ENCODE results near the gene ACACA.
"Not testable (repeated sequence)": the region's sequence is repeated elsewhere in the genome, so short reads cannot be mapped to it uniquely, and the experiment has no call there.

Gene ACACA

GRCh38 chr17:37417852-37418251 is 11.2 kb upstream of the ACACA start:
- ChIA-PET POLR2A (no interaction called here), CTCF (interaction anchor here (0.6 to 1.5 kb wide), 2 partner anchors 19 to 26 kb away, joined by 3 read pairs; no protein-coding TSS in a partner anchor)
- Histone ChIP-seq H3K4me3 (ENCODE audit: control insufficient read depth in 1 of 7, extremely low read depth in 1 of 7, insufficient read depth in 4 of 7, low read depth in 2 of 7, low read length in 6 of 7) (no peak overlapping the region), H3K4me1 (ENCODE audit: control extremely low read depth in 1 of 4, control insufficient read depth in 4 of 4, insufficient read depth in 4 of 4, low read length in 3 of 4) (no peaks in the 10 kb centered on the region), H3K27me3 (replicated peaks in 2 of 5; ENCODE audit: control insufficient read depth in 4 of 5, insufficient read depth in 5 of 5, low read length in 4 of 5) (no peaks in the 10 kb centered on the region), H3K36me3 (ENCODE audit: control insufficient read depth in 4 of 4, insufficient read depth in 4 of 4, low read length in 3 of 4) (peaks cover 19 to 33% (median 23%) of the 10 kb centered on the region in 4 experiments), H3K27ac (ENCODE audit: insufficient read depth in 1 of 2, low read depth in 1 of 2, low read length in 2 of 2, poor library complexity in 1 of 2, severe bottlenecking in 2 of 2) (no peak overlapping the region), H3K9me3 (ENCODE audit: control extremely low read depth in 1 of 5, control insufficient read depth in 4 of 5, insufficient read depth in 2 of 5, low read depth in 1 of 5, low read length in 4 of 5) (no peaks in the 10 kb centered on the region)
- DNase-seq, result no peak
- no CpG with 5 or more reads among the region's 2 CpGs for WGBS (ENCODE audit: insufficient coverage)

GRCh38 chr17:37413875-37414519 is 7.4 kb upstream of the ACACA start:
- POLR2A ChIA-PET, result no interaction called here

GRCh38 chr17:37410357-37410756 is 3.7 kb upstream of the ACACA start:
- Histone ChIP-seq H3K27ac (ENCODE audit: insufficient read depth in 1 of 2, low read depth in 1 of 2, low read length in 2 of 2, poor library complexity in 1 of 2, severe bottlenecking in 2 of 2) (no peak overlapping the region), H3K36me3 (ENCODE audit: control insufficient read depth in 4 of 4, insufficient read depth in 4 of 4, low read length in 3 of 4) (peaks cover 14 to 39% (median 21%) of the 10 kb centered on the region in 4 experiments), H3K4me3 (ENCODE audit: control insufficient read depth in 1 of 7, extremely low read depth in 1 of 7, insufficient read depth in 4 of 7, low read depth in 2 of 7, low read length in 6 of 7) (no peak overlapping the region), H3K9me3 (ENCODE audit: control extremely low read depth in 1 of 5, control insufficient read depth in 4 of 5, insufficient read depth in 2 of 5, low read depth in 1 of 5, low read length in 4 of 5) (no peaks in the 10 kb centered on the region), H3K4me1 (ENCODE audit: control extremely low read depth in 1 of 4, control insufficient read depth in 4 of 4, insufficient read depth in 4 of 4, low read length in 3 of 4) (peaks cover 5 to 23% (median 10%) of the 10 kb centered on the region in 4 experiments), H3K27me3 (replicated peaks in 2 of 5; ENCODE audit: control insufficient read depth in 4 of 5, insufficient read depth in 5 of 5, low read length in 4 of 5) (no peaks in the 10 kb centered on the region)
- no peak for DNase-seq
- POLR2A ChIA-PET, result no interaction called here
- WGBS (ENCODE audit: insufficient coverage), result 96% methylated on average over 2 of the region's 3 CpGs
- CTCF ChIA-PET, result no interaction called here

More at GRCh38 chr17:37413875-37414519, 7.4 kb upstream of the ACACA start:
- Histone ChIP-seq H3K27ac (ENCODE audit: insufficient read depth in 1 of 2, low read depth in 1 of 2, low read length in 2 of 2, poor library complexity in 1 of 2, severe bottlenecking in 2 of 2) (no peak overlapping the region), H3K9me3 (ENCODE audit: control extremely low read depth in 1 of 5, control insufficient read depth in 4 of 5, insufficient read depth in 2 of 5, low read depth in 1 of 5, low read length in 4 of 5) (no peaks in the 10 kb centered on the region), H3K27me3 (replicated peaks in 2 of 5; ENCODE audit: control insufficient read depth in 4 of 5, insufficient read depth in 5 of 5, low read length in 4 of 5) (no peaks in the 10 kb centered on the region), H3K4me1 (ENCODE audit: control extremely low read depth in 1 of 4, control insufficient read depth in 4 of 4, insufficient read depth in 4 of 4, low read length in 3 of 4) (no peaks in the 10 kb centered on the region), H3K4me3 (ENCODE audit: control insufficient read depth in 1 of 7, extremely low read depth in 1 of 7, insufficient read depth in 4 of 7, low read depth in 2 of 7, low read length in 6 of 7) (no peak overlapping the region), H3K36me3 (ENCODE audit: control insufficient read depth in 4 of 4, insufficient read depth in 4 of 4, low read length in 3 of 4) (peaks cover 17 to 48% (median 26%) of the 10 kb centered on the region in 4 experiments)
- DNase-seq, result peak in 2 of 3 donors; percentile 22 to 26
- CTCF ChIA-PET, result interaction anchor here (1.3 kb wide), 1 partner anchor 16 kb away, joined by 3 read pairs; no protein-coding TSS in a partner anchor
- WGBS (ENCODE audit: insufficient coverage), result 100% methylated on average over 4 of the region's 7 CpGs

- CTCF ChIA-PET, result interaction anchor here (2.0 kb wide), 1 partner anchor 19 kb away, joined by 5 read pairs; no protein-coding TSS in a partner anchor
- H3K27ac ChIP-seq (ENCODE audit: insufficient read depth in 1 of 2, low read depth in 1 of 2, low read length in 2 of 2, poor library complexity in 1 of 2, severe bottlenecking in 2 of 2); DNase-seq; POLR2A ChIA-PET; H3K9me3 ChIP-seq (ENCODE audit: control extremely low read depth in 1 of 5, control insufficient read depth in 4 of 5, insufficient read depth in 2 of 5, low read depth in 1 of 5, low read length in 4 of 5); H3K27me3 ChIP-seq (replicated peaks in 2 of 5; ENCODE audit: control insufficient read depth in 4 of 5, insufficient read depth in 5 of 5, low read length in 4 of 5): not testable (repeated sequence)
- 98% methylated on average over 13 of the region's 13 CpGs for WGBS (ENCODE audit: insufficient coverage)
- Histone ChIP-seq H3K36me3 (ENCODE audit: control insufficient read depth in 4 of 4, insufficient read depth in 4 of 4, low read length in 3 of 4) (peaks cover 4 to 20% (median 10%) of the 10 kb centered on the region in 4 experiments), H3K4me3 (ENCODE audit: control insufficient read depth in 1 of 7, extremely low read depth in 1 of 7, insufficient read depth in 4 of 7, low read depth in 2 of 7, low read length in 6 of 7) (peak overlapping the region in 2 of 7 experiments; percentile 24 to 94), H3K4me1 (ENCODE audit: control extremely low read depth in 1 of 4, control insufficient read depth in 4 of 4, insufficient read depth in 4 of 4, low read length in 3 of 4) (peaks cover 5 to 30% (median 18%) of the 10 kb centered on the region in 4 experiments)
Observed at GRCh38 chr17:37408145-37408479, 1.5 kb upstream of the ACACA start.

GRCh38 chr17:37405955-37406634 is 541 bp downstream of the ACACA start:
- no peak for DNase-seq
- peaks cover 5 to 30% (median 18%) of the 10 kb centered on the region in 4 experiments for H3K4me1 ChIP-seq (ENCODE audit: control extremely low read depth in 1 of 4, control insufficient read depth in 4 of 4, insufficient read depth in 4 of 4, low read length in 3 of 4)
- POLR2A ChIA-PET, result no interaction called here
- 0% methylated on average over 20 of the region's 21 CpGs for WGBS (ENCODE audit: insufficient coverage)
- H3K36me3 ChIP-seq (ENCODE audit: control insufficient read depth in 4 of 4, insufficient read depth in 4 of 4, low read length in 3 of 4), result peaks cover 1 to 9% (median 5%) of the 10 kb centered on the region in 4 experiments
- peak overlapping the region; percentile 78 to 96 (median 81) for H3K4me3 ChIP-seq (ENCODE audit: control insufficient read depth in 1 of 7, extremely low read depth in 1 of 7, insufficient read depth in 4 of 7, low read depth in 2 of 7, low read length in 6 of 7)
- CTCF ChIA-PET, result interaction anchor here (1.0 to 1.7 kb wide), 2 partner anchors 28 to 33 kb away, joined by 3 read pairs; no protein-coding TSS in a partner anchor
- peak overlapping the region in 1 of 2 experiments; percentile 85 for H3K27ac ChIP-seq (ENCODE audit: insufficient read depth in 1 of 2, low read depth in 1 of 2, low read length in 2 of 2, poor library complexity in 1 of 2, severe bottlenecking in 2 of 2)
- no peaks in the 10 kb centered on the region for H3K9me3 ChIP-seq (ENCODE audit: control extremely low read depth in 1 of 5, control insufficient read depth in 4 of 5, insufficient read depth in 2 of 5, low read depth in 1 of 5, low read length in 4 of 5)
- H3K27me3 ChIP-seq (replicated peaks in 2 of 5; ENCODE audit: control insufficient read depth in 4 of 5, insufficient read depth in 5 of 5, low read length in 4 of 5), result no peaks in the 10 kb centered on the region

- Histone ChIP-seq H3K4me3 (ENCODE audit: control insufficient read depth in 1 of 7, extremely low read depth in 1 of 7, insufficient read depth in 4 of 7, low read depth in 2 of 7, low read length in 6 of 7) (peak overlapping the region in 4 of 7 experiments; percentile 78 to 96 (median 85)), H3K4me1 (ENCODE audit: control extremely low read depth in 1 of 4, control insufficient read depth in 4 of 4, insufficient read depth in 4 of 4, low read length in 3 of 4) (peaks cover 5 to 30% (median 18%) of the 10 kb centered on the region in 4 experiments)
- H3K9me3 ChIP-seq (ENCODE audit: control extremely low read depth in 1 of 5, control insufficient read depth in 4 of 5, insufficient read depth in 2 of 5, low read depth in 1 of 5, low read length in 4 of 5); DNase-seq; H3K36me3 ChIP-seq (ENCODE audit: control insufficient read depth in 4 of 4, insufficient read depth in 4 of 4, low read length in 3 of 4); H3K27ac ChIP-seq (ENCODE audit: insufficient read depth in 1 of 2, low read depth in 1 of 2, low read length in 2 of 2, poor library complexity in 1 of 2, severe bottlenecking in 2 of 2); H3K27me3 ChIP-seq (replicated peaks in 2 of 5; ENCODE audit: control insufficient read depth in 4 of 5, insufficient read depth in 5 of 5, low read length in 4 of 5); POLR2A ChIA-PET: not testable (repeated sequence)
- CTCF ChIA-PET, result interaction anchor here (1.0 to 1.7 kb wide), 2 partner anchors 27 to 32 kb away, joined by 3 read pairs; no protein-coding TSS in a partner anchor
- 92% methylated on average over 5 of the region's 14 CpGs for WGBS (ENCODE audit: insufficient coverage)
Observed at GRCh38 chr17:37405522-37405921, 1.1 kb downstream of the ACACA start.

- no peaks in the 10 kb centered on the region for H3K36me3 ChIP-seq (ENCODE audit: control insufficient read depth in 4 of 4, insufficient read depth in 4 of 4, low read length in 3 of 4)
- DNase-seq, result no peak
- H3K4me3 ChIP-seq (ENCODE audit: control insufficient read depth in 1 of 7, extremely low read depth in 1 of 7, insufficient read depth in 4 of 7, low read depth in 2 of 7, low read length in 6 of 7), result no peak overlapping the region
- H3K4me1 ChIP-seq (ENCODE audit: control extremely low read depth in 1 of 4, control insufficient read depth in 4 of 4, insufficient read depth in 4 of 4, low read length in 3 of 4), result peaks cover 0 to 10% (median 9%) of the 10 kb centered on the region in 4 experiments
- H3K27ac ChIP-seq (ENCODE audit: insufficient read depth in 1 of 2, low read depth in 1 of 2, low read length in 2 of 2, poor library complexity in 1 of 2, severe bottlenecking in 2 of 2), result no peak overlapping the region
- CTCF ChIA-PET, result no interaction called here
- POLR2A ChIA-PET, result no interaction called here
- no peaks in the 10 kb centered on the region for H3K9me3 ChIP-seq (ENCODE audit: control extremely low read depth in 1 of 5, control insufficient read depth in 4 of 5, insufficient read depth in 2 of 5, low read depth in 1 of 5, low read length in 4 of 5)
- no peaks in the 10 kb centered on the region for H3K27me3 ChIP-seq (replicated peaks in 2 of 5; ENCODE audit: control insufficient read depth in 4 of 5, insufficient read depth in 5 of 5, low read length in 4 of 5)
Observed at GRCh38 chr17:37400505-37400904, 6.1 kb downstream of the ACACA start.
